ENCODE data around the gene SPAG9.

Gene SPAG9

DNA sequence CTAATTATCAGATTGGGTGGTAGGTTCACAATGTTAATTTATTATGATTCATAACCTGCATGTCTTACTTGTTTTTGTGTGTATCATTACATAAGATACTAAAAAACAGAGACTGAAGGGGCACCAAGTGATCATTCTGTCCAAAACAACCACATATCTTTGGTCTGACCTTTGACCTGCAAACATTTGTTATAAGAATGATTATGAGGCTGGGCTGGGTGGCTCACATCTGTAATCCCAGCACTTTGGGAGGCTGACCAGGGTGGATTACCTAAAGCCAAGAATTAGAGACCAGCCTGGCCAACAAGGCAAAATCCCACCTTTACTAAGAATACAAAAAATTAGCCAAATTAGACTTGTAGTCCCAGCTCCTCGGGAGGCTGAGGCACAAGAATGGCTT lies 116.4 kb downstream of the SPAG9 start:
- ChIA-PET POLR2A (interaction anchor here (1.1 to 1.2 kb wide), 3 partner anchors 52 to 149 kb away, joined by 3 to 4 read pairs (median 3); partner anchors contain the start of genes NME1 and SPAG9), CTCF (interaction anchor here (1.9 kb wide), 1 partner anchor 149 kb away, joined by 9 read pairs; the partner anchor contains the start of gene NME1)
- TF ChIP-seq FOXA1 (IDR thresholded peaks at IDR 0.05) (no peak), LEF1 (IDR thresholded peaks at IDR 0.05; ENCODE audit: borderline replicate concordance) (no peak), NFRKB (IDR thresholded peaks at IDR 0.05) (no peak), TARDBP (IDR thresholded peaks at IDR 0.05) (no peak), SUZ12 (IDR thresholded peaks at IDR 0.05) (no peak), SP1 (IDR thresholded peaks at IDR 0.05) (no peak), ZNF384 (IDR thresholded peaks at IDR 0.05) (no peak), ELF4 (IDR thresholded peaks at IDR 0.05) (no peak)
- TF ChIP-seq, protein P1, sequence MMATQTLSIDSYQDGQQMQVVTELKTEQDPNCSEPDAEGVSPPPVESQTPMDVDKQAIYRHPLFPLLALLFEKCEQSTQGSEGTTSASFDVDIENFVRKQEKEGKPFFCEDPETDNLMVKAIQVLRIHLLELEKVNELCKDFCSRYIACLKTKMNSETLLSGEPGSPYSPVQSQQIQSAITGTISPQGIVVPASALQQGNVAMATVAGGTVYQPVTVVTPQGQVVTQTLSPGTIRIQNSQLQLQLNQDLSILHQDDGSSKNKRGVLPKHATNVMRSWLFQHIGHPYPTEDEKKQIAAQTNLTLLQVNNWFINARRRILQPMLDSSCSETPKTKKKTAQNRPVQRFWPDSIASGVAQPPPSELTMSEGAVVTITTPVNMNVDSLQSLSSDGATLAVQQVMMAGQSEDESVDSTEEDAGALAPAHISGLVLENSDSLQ (IDR thresholded peaks at IDR 0.05), result no peak
- no peak for DNase-seq (ENCODE audit: extremely low spot score)

DNA sequence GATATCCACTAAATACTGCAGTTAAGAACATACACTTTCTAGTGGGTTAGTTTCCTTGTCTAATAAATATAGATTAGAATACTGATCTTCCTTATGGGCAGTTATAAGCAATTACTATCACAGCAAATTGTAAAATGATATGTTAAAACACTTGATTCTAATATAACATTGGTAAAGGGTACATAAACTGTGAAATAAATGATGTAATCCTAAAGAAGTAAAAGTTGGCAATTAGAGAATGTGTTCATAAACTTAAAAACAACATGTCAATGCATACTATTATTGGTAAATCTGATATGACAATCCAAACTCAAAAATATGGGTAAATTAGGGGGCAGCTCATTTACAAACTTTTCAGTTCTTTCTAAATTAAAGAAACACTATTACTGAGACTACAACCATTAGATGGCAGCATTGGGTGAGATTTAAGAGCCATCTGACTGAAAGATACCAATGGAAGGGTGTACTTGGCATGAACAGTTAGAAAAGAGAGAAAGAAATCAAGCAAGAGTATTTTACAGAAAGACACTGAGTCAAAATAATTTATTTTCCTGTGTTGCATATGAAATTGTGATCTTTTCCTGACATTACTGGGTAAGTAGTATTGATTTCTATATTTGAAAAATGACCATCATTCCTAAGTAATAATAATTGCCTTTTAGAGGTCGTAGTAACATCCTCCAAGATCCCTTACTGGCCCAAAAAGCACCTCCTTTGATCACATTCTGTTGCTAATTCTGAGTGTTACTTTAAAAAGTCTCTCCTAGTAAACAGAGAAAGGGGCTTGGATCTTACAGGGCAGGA lies 119.6 kb downstream of the SPAG9 start:
- TF ChIP-seq CTBP1 (IDR thresholded peaks at IDR 0.05; ENCODE audit: borderline replicate concordance), result no peak
- no peak for TF ChIP-seq FOXK2 (IDR thresholded peaks at IDR 0.05)
- TF ChIP-seq LEF1 (IDR thresholded peaks at IDR 0.05; ENCODE audit: borderline replicate concordance), result no peak
- TF ChIP-seq NFRKB (IDR thresholded peaks at IDR 0.05), result no peak
- TF ChIP-seq SP1 (IDR thresholded peaks at IDR 0.05), result no peak
- TF ChIP-seq ZNF384 (IDR thresholded peaks at IDR 0.05), result no peak
- TF ChIP-seq SUZ12 (IDR thresholded peaks at IDR 0.05), result no peak
- no peak for TF ChIP-seq BHLHE40 (IDR thresholded peaks at IDR 0.05; ENCODE audit: borderline replicate concordance)
- no peak for TF ChIP-seq ELF4 (IDR thresholded peaks at IDR 0.05)
- no peak for TF ChIP-seq FOXM1 (IDR thresholded peaks at IDR 0.05; ENCODE audit: borderline replicate concordance)
- no peak for TF ChIP-seq TARDBP (IDR thresholded peaks at IDR 0.05)
- TF ChIP-seq ARNT (IDR thresholded peaks at IDR 0.05), result no peak
- TF ChIP-seq L3MBTL2 (conservative IDR thresholded peaks at IDR 0.05), result no peak
- no peak for TF ChIP-seq HDGF (IDR thresholded peaks at IDR 0.05; ENCODE audit: borderline replicate concordance)
- POLR2A ChIA-PET, result interaction anchor here (0.6 to 1.3 kb wide), 3 partner anchors 135 to 165 kb away, joined by 3 to 4 read pairs (median 3); partner anchors contain the start of genes NME1, NME2 and TOB1
- CTCF ChIA-PET, result interaction anchor here (0.5 to 1.8 kb wide), 8 partner anchors 39 to 165 kb away, joined by 3 to 8 read pairs (median 4); partner anchors contain the start of genes NME1 and NME2
- DNase-seq (ENCODE audit: extremely low spot score), result peak; percentile 51

DNA sequence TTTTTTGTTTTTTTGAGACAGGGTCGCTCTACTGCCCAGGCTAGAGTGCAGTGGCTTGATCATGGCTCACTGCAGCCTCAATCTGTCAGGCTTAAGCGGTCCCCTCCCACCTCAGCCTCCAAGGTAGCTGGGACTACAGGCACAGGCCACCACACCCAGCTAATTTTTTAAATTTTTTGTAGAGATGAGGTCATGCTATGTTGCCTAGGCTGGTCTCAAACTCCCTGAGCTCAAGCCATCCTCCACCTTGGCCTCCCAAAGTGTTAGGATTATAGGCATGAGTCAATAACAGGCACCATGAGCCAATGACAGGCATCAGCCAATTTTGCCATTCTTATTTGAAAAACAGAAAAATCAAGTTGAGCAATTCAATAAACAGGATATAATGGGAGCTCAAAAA lies 125.0 kb downstream of the SPAG9 start:
- ChIA-PET CTCF (interaction anchor here (0.8 to 1.5 kb wide), 3 partner anchors 19 to 158 kb away, joined by 3 to 4 read pairs (median 3); partner anchors contain the start of gene NME1), POLR2A (no interaction called here)
- no peak for TF ChIP-seq ARNT (IDR thresholded peaks at IDR 0.05)
- TF ChIP-seq FOXK2 (IDR thresholded peaks at IDR 0.05), result no peak
- no peak for TF ChIP-seq ELF4 (IDR thresholded peaks at IDR 0.05)
- no peak for TF ChIP-seq FOXA1 (IDR thresholded peaks at IDR 0.05)
- no peak for TF ChIP-seq L3MBTL2 (conservative IDR thresholded peaks at IDR 0.05)
- TF ChIP-seq BHLHE40 (IDR thresholded peaks at IDR 0.05; ENCODE audit: borderline replicate concordance), result no peak
- TF ChIP-seq, protein P1 (IDR thresholded peaks at IDR 0.05), result no peak
- DNase-seq (ENCODE audit: extremely low spot score), result no peak

DNA sequence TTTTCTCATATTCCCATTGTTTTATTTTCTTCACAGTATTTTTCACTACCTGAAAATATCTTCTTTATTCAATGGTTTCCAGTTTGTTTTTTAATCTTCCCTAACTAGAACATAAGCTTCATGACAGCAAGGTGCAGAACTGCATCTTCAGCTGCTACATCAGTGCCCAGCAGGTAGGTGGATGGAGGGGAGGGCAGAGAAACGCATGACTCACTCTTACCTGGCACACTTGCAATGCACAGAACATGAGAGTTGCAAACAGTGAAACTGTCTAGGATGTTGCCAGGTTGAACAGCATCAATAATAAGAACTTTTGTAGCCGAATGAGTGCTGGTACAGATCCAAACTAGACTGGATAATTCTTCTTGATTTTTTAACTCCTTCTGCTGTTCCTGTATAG lies 127.1 kb downstream of the SPAG9 start:
- ChIA-PET POLR2A (no interaction called here), CTCF (no interaction called here)
- DNase-seq (ENCODE audit: extremely low spot score), result no peak
- TF ChIP-seq SP1 (IDR thresholded peaks at IDR 0.05) (no peak), ZNF384 (IDR thresholded peaks at IDR 0.05) (no peak), HDGF (IDR thresholded peaks at IDR 0.05; ENCODE audit: borderline replicate concordance) (no peak), LEF1 (IDR thresholded peaks at IDR 0.05; ENCODE audit: borderline replicate concordance) (no peak), BHLHE40 (IDR thresholded peaks at IDR 0.05; ENCODE audit: borderline replicate concordance) (no peak), TARDBP (IDR thresholded peaks at IDR 0.05) (no peak), FOXM1 (IDR thresholded peaks at IDR 0.05; ENCODE audit: borderline replicate concordance) (no peak), FOXK2 (IDR thresholded peaks at IDR 0.05) (no peak), FOXA1 (IDR thresholded peaks at IDR 0.05) (no peak), SUZ12 (IDR thresholded peaks at IDR 0.05) (no peak)
- TF ChIP-seq, protein P1 (IDR thresholded peaks at IDR 0.05), result no peak

DNA sequence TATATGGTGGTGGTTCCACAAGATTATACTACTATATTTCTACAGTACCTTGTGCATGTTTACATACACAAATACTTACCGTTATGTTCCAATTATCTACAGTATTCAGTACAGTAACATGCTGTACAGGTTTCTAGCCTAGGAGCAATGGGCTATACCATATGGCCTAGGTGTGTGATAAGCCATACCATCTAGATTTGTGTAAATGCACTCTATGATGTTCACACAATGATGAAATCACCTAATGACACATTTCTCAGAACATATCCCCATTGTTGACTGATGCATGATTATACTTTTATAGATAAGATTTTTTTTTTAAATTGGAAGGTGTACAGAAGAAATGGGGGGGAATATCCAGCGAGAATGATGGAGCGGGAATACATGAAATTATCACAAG lies 131.5 kb downstream of the SPAG9 start:
- TF ChIP-seq LEF1 (IDR thresholded peaks at IDR 0.05; ENCODE audit: borderline replicate concordance) (no peak), L3MBTL2 (conservative IDR thresholded peaks at IDR 0.05) (no peak), BHLHE40 (IDR thresholded peaks at IDR 0.05; ENCODE audit: borderline replicate concordance) (no peak), ELF4 (IDR thresholded peaks at IDR 0.05) (no peak), FOXM1 (IDR thresholded peaks at IDR 0.05; ENCODE audit: borderline replicate concordance) (no peak), HDGF (IDR thresholded peaks at IDR 0.05; ENCODE audit: borderline replicate concordance) (no peak), ZNF384 (IDR thresholded peaks at IDR 0.05) (no peak), SP1 (IDR thresholded peaks at IDR 0.05) (no peak), SUZ12 (IDR thresholded peaks at IDR 0.05) (no peak), CTBP1 (IDR thresholded peaks at IDR 0.05; ENCODE audit: borderline replicate concordance) (no peak), ARNT (IDR thresholded peaks at IDR 0.05) (no peak)
- TF ChIP-seq, protein P1 (IDR thresholded peaks at IDR 0.05), result no peak
- CTCF ChIA-PET, result interaction anchor here (0.6 kb wide), 1 partner anchor 290 kb away, joined by 8 read pairs; no protein-coding TSS in a partner anchor
- POLR2A ChIA-PET, result no interaction called here
- DNase-seq (ENCODE audit: extremely low spot score), result no peak

All from HEK293T (cell line).